GM21529 (cell line): ENCODE results near the gene EXD3.

Source experiments
- ATAC-seq: cut with Tn5 transposase; IDR thresholded peaks from one replicate; pipeline ENCODE4 v1.9.1; 2021; ENCODE audit not compliant: unreplicated experiment

The EXD3 gene

DNA sequence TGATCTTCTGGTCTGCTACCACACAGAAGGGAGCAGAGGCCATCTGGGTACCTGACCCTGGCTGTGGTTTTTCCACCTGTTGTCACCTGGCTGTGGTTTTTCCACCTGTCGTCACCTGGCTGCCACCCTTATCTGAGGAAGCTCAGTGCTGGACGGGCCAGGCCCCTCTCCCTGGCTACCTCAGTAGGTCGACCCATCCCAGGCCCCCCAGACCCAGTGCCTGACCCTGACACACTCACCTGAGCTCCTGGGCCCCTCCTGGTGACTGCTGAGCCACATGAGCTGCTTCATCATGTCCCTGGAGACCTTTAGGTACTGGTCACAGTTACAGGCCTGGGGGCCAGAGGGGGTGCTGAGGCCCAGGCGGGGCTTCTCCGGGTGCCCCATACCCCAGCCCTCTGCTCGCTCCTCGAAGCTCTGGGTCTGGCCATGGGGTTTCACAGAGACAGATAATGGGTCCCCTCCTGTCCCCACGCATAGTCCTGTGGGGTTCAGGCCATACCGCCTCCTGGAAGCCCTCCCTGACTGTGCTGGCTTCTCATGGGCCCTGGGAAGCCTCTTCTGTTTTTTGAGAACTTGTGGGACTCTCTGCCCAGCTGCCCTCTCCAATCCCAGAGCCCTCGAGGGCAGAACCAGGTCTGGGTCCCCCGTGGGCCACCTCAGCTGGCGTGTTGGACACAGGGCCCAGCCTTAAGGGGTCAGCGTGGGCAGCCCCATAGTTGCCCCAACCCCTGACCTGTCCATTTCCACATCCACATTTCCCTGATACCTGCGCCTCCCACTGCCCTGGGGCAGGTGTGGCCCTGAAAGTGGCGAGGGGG lies 113.4 kb downstream of the EXD3 start:
- no peak for ATAC-seq

DNA sequence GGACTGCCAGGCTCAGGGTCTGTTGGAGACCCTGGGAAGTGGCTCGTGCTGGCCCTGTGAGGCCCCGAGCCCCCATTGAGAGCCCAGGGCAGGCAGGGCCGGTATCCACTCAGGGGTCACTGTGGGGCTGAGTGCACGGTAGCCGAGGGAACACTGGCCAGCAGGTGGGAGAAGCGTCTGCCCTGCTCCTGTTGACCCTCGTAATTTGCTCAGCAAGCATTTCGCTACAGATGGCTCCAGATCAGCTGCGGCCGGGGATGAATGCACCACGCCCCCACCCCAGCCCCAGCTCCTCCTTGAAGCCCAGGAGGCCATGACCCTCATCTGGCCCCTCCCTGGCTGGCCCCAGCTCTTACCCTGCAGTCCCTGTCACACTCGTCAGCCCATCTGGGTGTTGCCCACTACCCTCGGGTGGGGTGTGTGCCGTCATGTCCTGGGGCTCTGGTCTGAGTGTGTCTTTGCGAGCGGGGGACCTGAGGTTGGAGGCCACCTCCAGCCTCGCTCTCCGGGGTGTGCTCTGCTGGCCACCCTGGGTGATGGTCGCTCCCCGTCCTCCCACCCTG lies 114.8 kb downstream of the EXD3 start:
- no peak for ATAC-seq

- no peak for ATAC-seq
Observed at GRCh38 chr9:137307255-137308056, 115.5 kb downstream of the EXD3 start.

DNA sequence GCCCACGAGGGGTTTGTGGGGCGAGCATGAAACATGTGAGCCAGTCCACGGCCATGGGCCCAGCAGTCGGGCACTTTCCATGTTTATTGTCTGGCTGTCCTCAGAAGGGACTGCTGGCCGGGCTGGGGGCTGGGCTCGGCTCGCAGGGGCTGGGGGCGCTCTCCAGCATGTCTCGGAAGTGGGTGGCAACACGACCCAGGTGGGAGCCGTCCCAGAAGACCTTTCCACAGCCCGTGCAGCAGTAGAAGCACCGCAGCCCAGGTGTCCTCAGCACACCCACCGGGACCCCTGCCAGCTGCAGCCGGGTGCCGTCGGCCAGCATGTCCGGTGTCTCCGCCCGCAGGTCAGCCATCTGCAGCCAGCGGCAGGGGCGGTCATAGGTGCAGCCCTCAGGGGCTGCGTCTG lies 116.1 kb downstream of the EXD3 start:
- no peak for ATAC-seq

DNA sequence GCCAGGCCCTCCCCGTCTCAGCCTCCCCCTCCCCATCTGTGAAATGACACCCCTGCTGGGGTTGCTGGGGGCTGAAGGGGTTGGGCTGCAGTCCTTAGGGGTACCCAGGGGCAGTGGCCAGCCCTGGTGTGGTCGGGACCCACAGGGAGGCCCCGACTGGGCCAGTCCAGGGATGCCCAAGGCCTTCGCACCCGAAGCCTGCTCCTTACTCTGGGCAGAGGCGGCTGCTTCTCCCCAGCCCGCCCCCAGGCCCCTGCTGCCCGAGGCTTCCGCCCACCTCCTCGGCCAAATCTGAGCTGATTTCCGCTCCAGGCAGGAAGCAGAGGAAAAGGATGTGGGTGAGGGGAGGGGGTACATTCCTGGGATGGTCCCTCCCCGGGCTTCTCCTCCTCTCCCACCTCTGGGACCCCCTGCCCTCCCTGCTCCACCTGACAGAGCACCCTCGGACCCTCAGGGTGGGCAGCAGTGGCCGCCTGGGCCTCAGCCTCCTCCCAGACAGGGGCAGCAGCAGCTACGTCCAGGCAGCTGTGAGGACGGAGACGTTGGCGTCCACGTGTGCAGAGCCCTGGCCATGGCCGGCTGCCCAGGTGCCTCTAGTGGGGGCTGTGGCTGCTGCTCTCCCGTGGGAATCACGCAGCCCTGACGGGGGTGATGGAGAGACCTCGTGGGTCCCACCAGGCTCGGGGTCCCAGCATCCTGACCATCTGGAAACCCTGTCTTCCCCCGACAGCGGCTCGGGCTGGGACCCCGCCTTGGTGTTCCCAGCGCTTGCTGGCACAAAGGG lies 116.7 kb downstream of the EXD3 start:
- ATAC-seq, result no peak

DNA sequence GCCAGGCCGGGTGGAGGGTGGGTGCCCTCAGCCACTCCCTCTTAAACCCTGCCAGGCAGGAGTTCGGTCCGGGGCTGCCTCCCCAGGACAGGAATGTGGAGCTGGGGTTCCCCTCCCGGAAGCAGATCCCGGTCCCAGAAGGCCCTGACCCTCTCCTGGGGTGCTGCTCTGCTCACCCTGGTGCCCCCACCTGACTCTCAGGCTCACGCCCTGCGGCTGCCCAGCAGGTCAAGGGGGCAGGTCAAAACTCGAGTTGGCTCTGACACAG lies 117.2 kb downstream of the EXD3 start:
- no peak for ATAC-seq

- no peak for ATAC-seq
Observed at GRCh38 chr9:137305060-137305797, 117.7 kb downstream of the EXD3 start.

DNA sequence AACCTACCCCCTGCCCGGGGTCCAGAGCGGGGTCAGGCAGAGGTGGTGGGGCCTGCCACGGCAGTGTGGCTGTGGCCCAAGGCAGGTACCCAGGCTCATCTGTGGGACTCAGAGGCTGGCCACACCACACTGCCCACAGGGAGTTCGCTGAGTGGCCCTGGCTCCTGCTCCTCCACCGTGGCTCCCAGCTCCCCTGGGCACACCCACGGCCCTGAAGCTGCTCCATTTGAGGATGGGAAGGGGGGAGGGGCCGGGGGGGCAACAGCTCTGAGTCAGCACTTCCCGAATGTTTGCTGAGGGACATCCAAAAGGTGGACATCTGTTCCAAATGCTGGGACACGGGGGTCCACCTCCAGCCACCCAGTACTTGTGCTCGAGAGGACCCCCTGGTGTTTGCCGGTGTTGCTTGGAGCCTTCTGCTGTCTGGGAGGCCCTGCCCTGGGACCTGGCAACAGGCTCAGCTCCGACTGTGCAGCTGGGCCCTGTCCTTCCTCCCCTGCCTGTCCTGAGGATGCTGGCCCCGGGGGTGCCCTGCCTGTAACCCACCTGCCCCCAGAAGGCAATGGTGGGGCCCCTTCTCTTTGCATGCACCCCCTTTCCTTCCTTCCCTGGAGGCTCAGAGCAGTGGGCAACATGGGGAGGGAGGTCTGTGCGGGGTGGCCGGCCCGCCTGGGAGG lies 118.4 kb downstream of the EXD3 start:
- ATAC-seq, result no peak

GRCh38 chr9:137303893-137304382 lies 119.0 kb downstream of the EXD3 start:
- ATAC-seq, result no peak

- no peak for ATAC-seq
Observed at GRCh38 chr9:137303151-137303892, 119.6 kb downstream of the EXD3 start.

DNA sequence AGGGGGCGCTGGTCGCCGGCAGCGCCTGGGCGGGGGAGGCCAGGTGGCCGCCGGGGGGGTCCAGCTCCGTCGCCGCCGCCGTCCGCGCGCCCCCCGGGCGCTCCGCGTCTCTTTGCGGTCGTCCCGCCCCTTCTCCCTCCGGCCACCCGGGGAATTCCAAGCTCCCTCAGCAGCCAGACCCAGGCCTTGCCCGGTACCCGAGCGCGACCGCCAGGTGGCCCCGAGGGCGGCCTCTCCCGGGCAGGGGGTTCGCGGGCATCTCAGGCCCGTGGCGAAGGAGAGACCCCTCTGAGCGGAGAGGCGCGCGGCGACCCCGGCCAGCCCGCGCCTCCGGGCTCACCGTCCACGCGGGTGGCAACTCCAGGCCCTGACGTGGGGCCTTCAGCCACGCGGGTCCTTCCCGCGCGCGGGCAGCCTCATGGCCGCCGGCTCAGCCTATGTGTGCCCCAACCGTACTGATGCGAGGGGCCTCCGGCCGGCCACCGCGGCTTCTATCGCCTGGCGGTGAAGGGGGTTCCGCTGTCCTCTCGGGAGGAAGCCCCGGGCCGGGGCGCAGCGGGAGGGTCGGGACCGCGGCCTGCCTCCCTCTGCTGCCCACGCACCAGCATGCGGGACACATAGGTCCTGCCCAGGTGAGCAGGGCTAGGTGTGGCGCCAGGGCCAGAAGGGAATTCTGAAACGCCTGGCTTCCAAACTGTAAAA lies 120.4 kb downstream of the EXD3 start:
- peak; percentile 42 for ATAC-seq

GRCh38 chr9:137302118-137302448 lies 120.9 kb downstream of the EXD3 start, which contains the start of gene NRARP:
Gene NRARP (minus strand): TSS chr9:137302271. CDS start chr9:137301928, 343 bp downstream.
- ATAC-seq, result peak; percentile 67

- ATAC-seq, result peak; percentile 8
Observed at GRCh38 chr9:137301081-137301947, 121.6 kb downstream of the EXD3 start.

- ATAC-seq, result no peak
Observed at GRCh38 chr9:137300567-137301080, 122.3 kb downstream of the EXD3 start.

GRCh38 chr9:137299938-137300337 lies 123.0 kb downstream of the EXD3 start:
- ATAC-seq, result no peak

- ATAC-seq, result no peak
Observed at GRCh38 chr9:137299203-137299565, 123.8 kb downstream of the EXD3 start.

DNA sequence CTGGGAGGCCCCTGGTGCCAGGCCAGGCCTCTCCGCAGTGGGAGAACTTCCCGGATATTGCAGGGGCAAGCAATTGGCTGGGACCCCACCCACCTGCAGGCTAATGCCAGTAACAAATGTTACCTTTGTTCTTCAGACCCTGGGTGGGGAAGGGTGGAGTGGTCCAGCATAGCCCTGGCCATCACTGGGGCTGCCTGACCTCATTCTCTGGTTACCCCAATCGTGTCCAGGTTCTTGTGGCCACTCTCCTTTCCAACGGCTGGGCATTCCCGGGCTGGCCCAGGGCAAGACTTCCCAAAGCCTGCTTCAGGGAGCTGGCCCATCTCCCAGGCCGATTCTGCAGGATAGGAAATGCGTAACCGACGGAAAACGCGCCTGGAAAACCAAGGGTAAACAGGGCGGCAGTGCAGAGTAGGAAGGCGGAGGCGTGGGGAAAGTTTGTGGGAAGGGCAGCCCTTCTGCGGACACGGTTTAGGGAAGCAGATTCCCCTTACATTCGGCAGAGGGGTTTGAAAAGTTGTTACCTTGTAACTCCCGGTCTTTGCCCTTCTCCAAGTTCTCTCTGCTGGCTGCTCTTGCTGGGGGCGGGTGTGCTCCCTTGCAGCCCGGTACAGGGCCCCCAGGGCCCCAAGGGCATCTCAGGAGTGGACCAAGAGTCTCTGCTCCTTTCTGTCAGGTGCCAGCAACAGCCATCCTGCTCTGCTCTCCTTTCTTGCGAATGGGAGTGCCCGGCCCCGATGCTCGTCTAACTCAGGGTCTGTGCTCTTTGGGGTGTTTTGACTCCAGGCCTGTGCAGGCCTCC lies 124.4 kb downstream of the EXD3 start:
- no peak for ATAC-seq
